Motor neuron (in vitro differentiated cells): ENCODE results near the gene OLIG2. TPM values are rescaled to one million over a fixed set of nuclear protein-coding genes. Genes with fewer than 3 reads are reported as not detected.

Source experiments
- ATAC-seq, 8 experiments: fragments of 200-7000 bp; cut with Tn5 transposase; replicated peaks in 6 of 8; 2 replicates each; pipeline ENCODE4 v1.8.0; 2021; ENCODE audit warnings: mild to moderate bottlenecking in 8 of 8, moderate library complexity in 8 of 8
- H3K27ac ChIP-seq, 2 donors: fragments of 250-450 bp; sonication (Bioruptor Pico); 2 replicates each; pipeline ENCODE4 v1.9.0; 2021; ENCODE audit warnings: antibody characterized with exemption in 2 of 2, mild to moderate bottlenecking in 2 of 2, moderate library complexity in 1 of 2
- H3K4me1 ChIP-seq, 2 donors: fragments of 250-450 bp; sonication (Bioruptor Pico); replicated peaks in 1 of 2; 2 replicates each; pipeline ENCODE4 v1.6.1; 2021; ENCODE audit warnings: antibody characterized with exemption in 2 of 2, mild to moderate bottlenecking in 2 of 2, moderate library complexity in 1 of 2
- H3K4me3 ChIP-seq, 5 donors: fragments of 250-450 bp; sonication (Bioruptor Pico); 2 replicates each; pipeline ENCODE4 v1.9.0; 2021; ENCODE audit warnings: antibody characterized with exemption in 5 of 5, mild to moderate bottlenecking in 5 of 5, moderate library complexity in 4 of 5
- WGBS, 10 experiments: fragments of 450-650 bp; shearing (Covaris generic); methylation state at CpG; one replicate each; pipeline ENCODE4 v1.0.0; 2022; 5-methylcytosine and 5-hydroxymethylcytosine counted together
- in situ Hi-C, 9 experiments: fragments of 400-800 bp; cut with MboI; loops; one replicate each; pipeline ENCODE4 v1.15.0; 2021; ENCODE audit warnings: low sequenced_read_pairs in 9 of 9, low pct_unique_long_range_greater_than_20kb in 2 of 9; ENCODE audit not compliant: unreplicated experiment in 9 of 9
- total RNA-seq, 8 experiments: library from RNA; unstranded; fragments of 300-600 nt; gene quantifications; 2 replicates each; pipeline versions ENCODE4 v1.2.3 to v1.2.4, GENCODE V29; 2022

Gene OLIG2
- total RNA-seq, 8 experiments from 2014 or later: 0.18 to 10.1 (median 8.4) TPM; not detected in 1

GRCh38 chr21:33029385-33029921, 3.7 kb downstream of the OLIG2 start:
- H3K4me3 ChIP-seq: peak overlapping the region in 3 of 5 donors; percentile 50 to 56 (median 52)

GRCh38 chr21:33029975-33030461, 4.3 kb downstream of the OLIG2 start:
- Histone ChIP-seq H3K27ac (peak overlapping the region in 1 of 2 donors; percentile 51), H3K4me3 (peak overlapping the region in 1 of 5 donors; percentile 56), H3K4me1 (peaks cover 26 to 52% of the 10 kb centered on the region in 2 donors)
- in situ Hi-C loops: no loop called here
- 6 to 58% (median 38%) methylated on average over 1 to 9 of the region's 10 CpGs; no CpG with 5 or more reads in 2 of the 10 experiments for WGBS, 10 experiments
- no peak for ATAC-seq

More at GRCh38 chr21:33029385-33029921, 3.7 kb downstream of the OLIG2 start:
- in situ Hi-C loops: no loop called here
- WGBS, 10 experiments: 0 to 50% (median 13%) methylated on average over 1 to 16 of the region's 19 CpGs; no CpG with 5 or more reads in 2 of the 10 experiments
- peak overlapping the region in 1 of 2 donors; percentile 51 for H3K27ac ChIP-seq
- H3K4me1 ChIP-seq: peaks cover 26 to 53% of the 10 kb centered on the region in 2 donors
- ATAC-seq: no peak

- no peak overlapping the region for H3K4me3 ChIP-seq
- H3K27ac ChIP-seq: peak overlapping the region in 1 of 2 donors; percentile 51
- in situ Hi-C loops: no loop called here
- peaks cover 26 to 57% of the 10 kb centered on the region in 2 donors for H3K4me1 ChIP-seq
- WGBS, 10 experiments: 9 to 100% (median 20%) methylated on average over 1 to 4 of the region's 6 CpGs; no CpG with 5 or more reads in 5 of the 10 experiments
- ATAC-seq: peak in 3 of 8 experiments; percentile 3 to 34 (median 27)
These were observed 4.9 kb downstream of the OLIG2 start for GRCh38 chr21:33030633-33031032.

- no peak overlapping the region for H3K4me3 ChIP-seq
- in situ Hi-C loops: no loop called here
- H3K4me1 ChIP-seq: peaks cover 26 to 61% of the 10 kb centered on the region in 2 donors
- ATAC-seq: no peak
- WGBS, 10 experiments: 6 to 86% (median 54%) methylated on average over 1 to 4 of the region's 10 CpGs; no CpG with 5 or more reads in 4 of the 10 experiments
- H3K27ac ChIP-seq: no peak overlapping the region
These were observed 5.6 kb downstream of the OLIG2 start for GRCh38 chr21:33031152-33031911.

- in situ Hi-C loops: no loop called here
- Histone ChIP-seq H3K4me1 (peaks cover 26 to 69% of the 10 kb centered on the region in 2 donors), H3K4me3 (no peak overlapping the region), H3K27ac (no peak overlapping the region)
- ATAC-seq: no peak
- 0 to 62% (median 40%) methylated on average over 1 to 6 of the region's 10 CpGs; no CpG with 5 or more reads in 3 of the 10 experiments for WGBS, 10 experiments
These were observed 6.8 kb downstream of the OLIG2 start for GRCh38 chr21:33032434-33033047.

- 0 to 57% (median 17%) methylated on average over 3 to 13 of the region's 76 CpGs; no CpG with 5 or more reads in 6 of the 10 experiments for WGBS, 10 experiments
- Histone ChIP-seq H3K4me3 (no peak overlapping the region), H3K4me1 (peaks cover 26 to 69% of the 10 kb centered on the region in 2 donors), H3K27ac (no peak overlapping the region)
- ATAC-seq: no peak
- in situ Hi-C loops: no loop called here
These were observed 7.6 kb downstream of the OLIG2 start for GRCh38 chr21:33033094-33033951.

GRCh38 chr21:33033961-33034413, 8.3 kb downstream of the OLIG2 start:
- Histone ChIP-seq H3K4me3 (no peak overlapping the region), H3K27ac (no peak overlapping the region), H3K4me1 (peaks cover 26 to 70% of the 10 kb centered on the region in 2 donors)
- in situ Hi-C loops: no loop called here
- WGBS, 10 experiments: 20 to 100% (median 57%) methylated on average over 1 of the region's 20 CpGs; no CpG with 5 or more reads in 7 of the 10 experiments
- no peak for ATAC-seq

GRCh38 chr21:33035147-33035546, 9.4 kb downstream of the OLIG2 start:
- in situ Hi-C loops: no loop called here
- H3K4me1 ChIP-seq: peaks cover 28 to 66% of the 10 kb centered on the region in 2 donors
- ATAC-seq: peak in 1 of 8 experiments; percentile 32
- H3K4me3 ChIP-seq: no peak overlapping the region
- WGBS, 10 experiments: 86 to 100% methylated on average over 1 of the region's 1 CpG; no CpG with 5 or more reads in 8 of the 10 experiments
- no peak overlapping the region for H3K27ac ChIP-seq

- in situ Hi-C loops: no loop called here
- peak in 7 of 8 experiments; percentile 40 to 83 (median 77) for ATAC-seq
- no peak overlapping the region for H3K27ac ChIP-seq
These were observed 10.9 kb downstream of the OLIG2 start for GRCh38 chr21:33036430-33037162.

GRCh38 chr21:33037501-33037900, 11.8 kb downstream of the OLIG2 start:
- 40 to 100% (median 71%) methylated on average over 1 to 3 of the region's 3 CpGs; no CpG with 5 or more reads in 3 of the 10 experiments for WGBS, 10 experiments
- in situ Hi-C loops: no loop called here
- Histone ChIP-seq H3K4me1 (peaks cover 24 to 48% of the 10 kb centered on the region in 2 donors), H3K4me3 (no peak overlapping the region), H3K27ac (no peak overlapping the region)
- ATAC-seq: no peak

More at GRCh38 chr21:33036430-33037162, 10.9 kb downstream of the OLIG2 start:
- Histone ChIP-seq H3K4me1 (peaks cover 20 to 52% of the 10 kb centered on the region in 2 donors), H3K4me3 (no peak overlapping the region)
- WGBS, 10 experiments: 10 to 84% (median 61%) methylated on average over 2 to 9 of the region's 11 CpGs; no CpG with 5 or more reads in 1 of the 10 experiments

GRCh38 chr21:33039536-33039935, 13.8 kb downstream of the OLIG2 start:
- in situ Hi-C loops: no loop called here
- H3K4me3 ChIP-seq: no peak overlapping the region
- ATAC-seq: peak in 7 of 8 experiments; percentile 33 to 97 (median 87)
- WGBS, 10 experiments: 5 to 80% (median 40%) methylated on average over 1 to 7 of the region's 7 CpGs; no CpG with 5 or more reads in 4 of the 10 experiments
- peaks cover 18 to 41% of the 10 kb centered on the region in 2 donors for H3K4me1 ChIP-seq
- peak overlapping the region in 1 of 2 donors; percentile 68 for H3K27ac ChIP-seq
